Measurements from ENCODE around the gene ARHGEF37.

ARHGEF37 gene

GRCh38 chr5:149628221-149628620, 46.9 kb downstream of the ARHGEF37 start:
- no peak for DNase-seq (ENCODE audit: low read depth in 3 of 3)

GRCh38 chr5:149628846-149629388, 47.6 kb downstream of the ARHGEF37 start:
- no peak for DNase-seq (ENCODE audit: low read depth in 3 of 3)

DNA sequence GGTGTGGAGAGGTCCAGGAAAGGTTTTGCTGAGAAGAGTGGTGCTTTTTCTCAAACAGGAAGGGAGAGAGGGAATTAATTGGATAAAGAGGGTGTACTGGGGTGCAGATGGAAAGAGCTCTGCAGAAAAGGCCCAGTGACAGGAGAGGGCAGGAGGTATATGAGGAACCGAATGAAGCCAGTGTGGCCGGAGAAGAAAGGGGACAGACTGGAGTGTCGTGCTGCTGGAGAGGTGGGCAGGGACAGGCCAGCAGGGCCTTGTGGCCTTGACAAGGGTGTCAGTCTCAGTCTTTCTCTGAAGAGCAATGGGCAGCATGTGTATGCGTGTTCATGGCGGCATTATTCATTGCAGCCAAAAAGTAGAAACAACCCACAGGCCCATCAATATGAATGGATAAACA, 48.1 kb downstream of the ARHGEF37 start:
- DNase-seq (ENCODE audit: low read depth in 3 of 3): no peak

- no peak for DNase-seq (ENCODE audit: low read depth in 3 of 3)
These were observed 49.0 kb downstream of the ARHGEF37 start for GRCh38 chr5:149630337-149630736.

DNA sequence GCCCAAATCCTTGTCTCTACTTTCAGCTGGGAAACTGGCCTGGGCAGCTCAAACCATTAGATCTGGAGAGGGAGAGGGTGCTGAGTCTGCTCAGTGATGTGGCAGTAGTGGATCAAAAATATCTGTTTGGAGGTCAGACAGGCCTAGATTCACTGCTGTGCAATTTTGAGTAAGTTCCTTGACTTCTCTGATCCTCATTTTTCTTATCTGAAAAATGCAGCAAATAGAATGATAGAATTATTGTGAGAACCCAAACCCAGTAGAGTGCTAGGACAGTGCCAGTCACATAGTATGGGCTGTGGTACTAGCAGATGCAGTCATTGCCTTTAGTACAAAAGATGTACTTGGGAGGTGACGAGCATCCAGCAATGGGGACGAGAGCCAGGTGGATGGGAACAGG, 50.2 kb downstream of the ARHGEF37 start:
- DNase-seq (ENCODE audit: low read depth in 3 of 3): no peak

GRCh38 chr5:149632311-149633251, 51.3 kb downstream of the ARHGEF37 start:
- DNase-seq (ENCODE audit: low read depth in 3 of 3): no peak

- no peak for DNase-seq (ENCODE audit: low read depth in 3 of 3)
These were observed 52.4 kb downstream of the ARHGEF37 start for GRCh38 chr5:149633476-149634350.

DNA sequence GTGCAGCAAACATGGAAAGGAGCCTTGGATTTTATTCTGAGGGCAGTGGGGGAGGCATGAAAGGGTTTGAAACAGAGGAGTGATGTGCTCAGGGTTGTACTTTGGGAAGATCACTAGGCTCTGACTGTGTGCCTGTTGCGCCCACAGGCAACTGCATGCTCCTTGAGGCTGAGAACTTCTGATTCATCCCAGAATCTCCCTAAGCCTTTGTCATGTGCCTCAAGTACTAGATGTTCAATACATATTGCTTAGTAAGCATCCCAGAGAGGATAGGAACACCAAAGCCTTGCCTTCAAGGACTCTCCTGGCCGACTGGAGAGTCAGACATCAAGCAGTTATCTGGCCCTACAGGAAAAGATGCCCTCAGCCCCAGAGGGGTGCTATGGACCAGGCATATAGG, 54.1 kb downstream of the ARHGEF37 start:
- no peak for DNase-seq (ENCODE audit: low read depth in 3 of 3)

GRCh38 chr5:149636191-149636860, 55.0 kb downstream of the ARHGEF37 start:
- no peak for DNase-seq (ENCODE audit: low read depth in 3 of 3)

GRCh38 chr5:149636861-149637246, 55.6 kb downstream of the ARHGEF37 start:
- no peak for DNase-seq (ENCODE audit: low read depth in 3 of 3)

GRCh38 chr5:149638136-149638535, 56.8 kb downstream of the ARHGEF37 start:
- no peak for DNase-seq (ENCODE audit: low read depth in 3 of 3)

DNA sequence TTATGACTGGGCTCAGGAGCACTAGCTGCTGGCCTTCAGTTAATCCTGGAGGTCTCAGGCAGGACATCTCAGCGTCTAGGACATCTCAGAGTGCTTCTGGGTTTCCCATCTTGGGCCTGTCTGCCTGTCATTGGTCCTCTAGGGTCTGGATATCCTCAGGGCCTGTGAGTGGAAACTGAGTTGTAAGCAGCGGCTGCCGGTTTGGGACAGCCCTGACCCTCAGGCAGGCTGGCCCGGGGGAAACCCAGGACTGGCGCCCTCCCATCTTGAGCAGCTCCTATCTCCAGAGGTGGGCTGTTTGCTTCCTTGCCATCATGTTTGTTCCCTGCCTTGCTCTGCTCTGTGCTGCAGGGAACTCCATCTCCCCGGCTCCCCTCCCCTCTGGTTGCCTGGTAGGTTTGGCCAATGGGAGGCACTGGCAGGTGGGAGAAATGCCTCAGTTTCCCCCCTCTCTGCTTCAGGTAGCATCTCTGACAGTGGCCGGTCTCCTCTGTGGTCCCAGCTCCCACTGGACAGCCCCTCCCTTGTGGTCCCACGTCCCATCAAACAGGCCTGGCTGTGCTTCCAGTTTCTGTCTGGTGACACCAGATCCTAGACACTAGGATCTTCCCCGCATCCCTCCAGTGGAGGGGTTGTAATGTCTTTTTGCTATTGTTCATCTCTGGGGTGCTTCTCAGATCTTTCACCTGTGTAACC, 57.4 kb downstream of the ARHGEF37 start:
- no peak for DNase-seq (ENCODE audit: low read depth in 3 of 3)

DNA sequence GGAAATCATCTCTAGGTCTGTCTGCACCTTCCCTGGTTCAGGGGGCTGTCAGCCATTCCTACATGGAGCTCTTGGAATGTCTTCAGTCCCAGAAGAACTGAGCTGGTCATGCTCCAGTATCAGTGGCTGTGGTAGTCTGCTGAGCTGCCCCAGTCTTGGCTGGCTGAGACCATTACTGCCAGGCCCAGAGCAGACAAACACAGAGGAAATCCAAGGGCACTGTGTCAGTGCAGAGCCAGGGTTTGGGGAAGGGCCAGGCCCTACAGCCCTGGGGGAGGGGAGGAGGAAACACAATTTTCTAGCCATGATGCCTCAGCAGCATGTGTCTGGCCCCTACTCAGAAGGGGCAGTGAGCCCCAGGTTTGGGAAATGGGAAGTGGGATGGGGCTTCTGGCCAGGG, 58.4 kb downstream of the ARHGEF37 start:
- no peak for DNase-seq (ENCODE audit: low read depth in 3 of 3)

DNA sequence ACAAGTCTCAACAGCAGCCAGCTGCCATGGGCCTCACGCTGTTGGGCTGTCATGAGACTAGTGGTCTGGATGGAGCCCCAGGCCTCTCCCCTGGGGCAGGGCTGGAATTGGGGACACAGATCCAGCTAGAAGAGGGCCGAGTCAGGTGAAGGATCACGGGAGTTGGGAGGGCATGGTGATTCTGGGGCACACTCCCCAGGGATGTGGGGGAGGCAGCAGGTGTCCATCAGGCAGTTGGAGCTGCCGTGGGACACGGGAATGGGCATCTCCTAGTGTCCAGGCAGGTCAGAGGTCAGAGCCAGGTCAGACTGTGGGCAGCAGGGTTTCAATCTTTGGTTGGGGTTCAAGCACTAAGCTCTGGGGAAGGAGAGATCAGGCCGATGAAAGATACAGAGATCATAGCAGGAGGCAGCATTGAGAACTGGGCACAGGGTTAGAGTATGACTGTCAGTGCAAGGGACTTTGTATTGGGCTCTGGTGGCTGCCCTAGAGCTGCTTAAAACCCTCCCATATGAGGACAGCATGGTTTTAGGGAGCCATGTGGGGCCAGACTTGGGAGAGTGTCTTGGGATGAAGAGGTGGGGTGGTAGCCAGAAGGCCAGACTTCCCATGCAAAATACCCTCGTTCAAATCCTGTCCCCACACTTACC, 59.2 kb downstream of the ARHGEF37 start:
- no peak for DNase-seq (ENCODE audit: low read depth in 3 of 3)

- DNase-seq (ENCODE audit: low read depth in 3 of 3): no peak
These were observed 59.8 kb downstream of the ARHGEF37 start for GRCh38 chr5:149641000-149641576.

DNA sequence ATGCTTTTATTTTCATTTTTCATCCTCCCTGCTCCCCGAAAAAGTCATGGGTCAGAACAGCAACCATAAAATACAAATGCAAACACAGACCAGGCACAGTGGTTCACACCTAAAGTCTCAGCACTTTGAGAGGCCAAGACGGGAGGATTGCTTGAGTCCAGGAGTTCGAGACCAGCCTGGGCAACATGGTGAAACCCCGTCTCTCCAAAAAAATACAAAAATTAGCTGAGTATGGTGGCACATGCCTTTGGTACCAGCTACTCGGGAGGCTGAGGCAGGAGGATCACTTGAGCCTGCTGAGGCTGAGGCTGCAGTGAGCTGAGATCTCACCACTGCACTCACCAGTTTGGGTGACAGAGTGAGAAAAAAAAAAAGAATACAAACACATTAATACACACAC, 60.3 kb downstream of the ARHGEF37 start:
- no peak for DNase-seq (ENCODE audit: low read depth in 3 of 3)

DNA sequence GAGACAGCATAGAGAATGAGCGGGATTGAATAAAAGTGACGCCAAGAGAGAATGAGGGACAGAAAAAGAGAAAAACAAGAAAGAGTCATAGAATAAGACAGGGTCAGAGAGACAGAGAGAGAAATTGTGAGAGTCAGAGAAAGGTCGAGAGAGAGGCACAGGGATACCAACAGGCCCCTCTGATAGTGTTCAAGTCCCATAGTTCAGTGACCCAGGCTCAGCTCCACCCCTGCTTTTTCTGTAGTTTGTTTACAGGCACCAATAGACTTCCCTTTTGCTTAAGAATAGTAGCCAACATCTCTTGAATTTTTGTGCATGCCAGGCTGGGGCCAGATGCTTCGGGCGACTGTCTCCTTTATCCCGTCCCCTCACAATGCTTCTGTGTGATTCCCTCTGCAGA, 62.5 kb downstream of the ARHGEF37 start:
- no peak for DNase-seq (ENCODE audit: low read depth in 3 of 3)

GRCh38 chr5:149644629-149645028, 63.3 kb downstream of the ARHGEF37 start:
- DNase-seq (ENCODE audit: low read depth in 3 of 3): no peak

GRCh38 chr5:149645236-149645635, 63.9 kb downstream of the ARHGEF37 start:
- DNase-seq (ENCODE audit: low read depth in 3 of 3): no peak

GRCh38 chr5:149645725-149646124, 64.4 kb downstream of the ARHGEF37 start:
- no peak for DNase-seq (ENCODE audit: low read depth in 3 of 3)
